HG03558 (cell line): ENCODE measurements around the gene SLC25A41.

Source experiments
- ATAC-seq: cut with Tn5 transposase; IDR thresholded peaks from one replicate; pipeline ENCODE4 v1.9.1; 2021; ENCODE audit warnings: moderate number of reproducible peaks; ENCODE audit not compliant: unreplicated experiment; ENCODE audit errors: extremely low read depth

SLC25A41 gene

GRCh38 chr19:6381030-6381750, 52.4 kb downstream of the SLC25A41 start:
- ATAC-seq: no peak

DNA sequence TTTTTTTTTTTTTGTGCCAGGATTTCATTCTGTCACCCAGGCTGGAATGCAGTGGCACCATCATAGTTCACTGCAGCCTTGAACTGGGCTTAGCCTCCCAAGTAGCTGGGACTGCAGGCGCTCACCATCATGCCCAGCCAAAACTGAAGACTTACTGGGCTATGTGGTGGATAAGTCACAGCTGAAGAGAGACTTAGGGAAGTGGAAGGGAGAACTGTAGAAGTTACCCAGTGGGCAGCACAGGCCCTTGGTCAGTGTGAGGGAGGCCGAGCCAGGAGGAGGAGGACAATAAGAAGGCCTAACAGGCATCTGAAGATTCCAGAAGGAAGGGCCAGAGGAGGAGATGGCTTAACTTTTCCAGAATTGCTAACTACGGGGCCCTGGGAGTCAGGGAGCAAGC, 53.8 kb downstream of the SLC25A41 start:
- ATAC-seq: no peak

DNA sequence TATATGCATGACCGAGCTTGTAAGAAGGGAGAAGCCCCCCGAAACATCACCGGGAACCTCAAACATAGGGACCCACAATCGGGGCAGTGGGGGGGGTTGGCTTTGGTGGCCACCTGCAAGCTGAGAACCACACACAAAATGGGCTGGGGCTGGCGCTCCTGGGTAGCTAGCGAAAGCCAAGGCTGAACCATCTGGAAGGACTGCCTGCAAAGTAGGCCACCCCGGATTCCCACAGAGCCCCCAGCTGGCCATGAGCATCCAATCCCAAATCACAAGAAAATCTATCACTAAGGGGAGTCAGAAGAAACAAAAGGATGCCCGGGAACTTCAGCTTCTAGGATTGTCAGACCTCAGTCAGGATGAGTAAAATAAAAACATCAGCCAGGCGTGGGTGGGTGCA, 55.1 kb downstream of the SLC25A41 start:
- no peak for ATAC-seq

GRCh38 chr19:6378041-6378440, 55.5 kb downstream of the SLC25A41 start:
- no peak for ATAC-seq

- no peak for ATAC-seq
These were observed 56.9 kb downstream of the SLC25A41 start for GRCh38 chr19:6376512-6377190.
